Fibroblast of gingiva (primary cell): Measurements from ENCODE around the gene C16orf92.

Experiments used
- DNase-seq: peaks from one replicate; pipeline ENCODE4 v3.0.0-alpha.2; 2011; ENCODE audit warnings: low read depth

The C16orf92 gene

GRCh38 chr16:30060836-30061554 is 38.0 kb downstream of the C16orf92 start:
- no peak for DNase-seq

- DNase-seq, result no peak
Measured at GRCh38 chr16:30063278-30063892, 40.4 kb downstream of the C16orf92 start.

GRCh38 chr16:30063893-30064728 is 41.1 kb downstream of the C16orf92 start:
- peak; percentile 44 for DNase-seq

- no peak for DNase-seq
Measured at GRCh38 chr16:30064729-30065101, 41.7 kb downstream of the C16orf92 start.

- DNase-seq, result peak; percentile 99
Measured at GRCh38 chr16:30065102-30065942, 42.3 kb downstream of the C16orf92 start, which contains the start of gene ALDOA. Gene ALDOA (plus strand): TSS chr16:30065760. CDS start chr16:30066898, 1,138 bp downstream.

GRCh38 chr16:30065943-30066760 is 43.2 kb downstream of the C16orf92 start:
- peak; percentile 65 for DNase-seq

- DNase-seq, result no peak
Measured at GRCh38 chr16:30066761-30067583, 44.0 kb downstream of the C16orf92 start.

- no peak for DNase-seq
Measured at GRCh38 chr16:30067584-30067916, 44.6 kb downstream of the C16orf92 start.

- no peak for DNase-seq
Measured at GRCh38 chr16:30068333-30068732, 45.3 kb downstream of the C16orf92 start.

GRCh38 chr16:30068750-30069610 is 46.0 kb downstream of the C16orf92 start:
- DNase-seq, result no peak

GRCh38 chr16:30069611-30070462 is 46.8 kb downstream of the C16orf92 start:
- DNase-seq, result no peak

GRCh38 chr16:30070490-30070889 is 47.5 kb downstream of the C16orf92 start:
- DNase-seq, result no peak
